GM15510 (cell line): Measurements from ENCODE around the gene UVSSA.

ENCODE experiments used
- POLR2A ChIP-seq: IDR thresholded peaks from 3 replicates; pipeline ENCODE4 v1.6.1; 2011; ENCODE audit warnings: borderline replicate concordance; ENCODE audit not compliant: insufficient read length; ENCODE audit errors: extremely low read depth

Gene UVSSA

DNA sequence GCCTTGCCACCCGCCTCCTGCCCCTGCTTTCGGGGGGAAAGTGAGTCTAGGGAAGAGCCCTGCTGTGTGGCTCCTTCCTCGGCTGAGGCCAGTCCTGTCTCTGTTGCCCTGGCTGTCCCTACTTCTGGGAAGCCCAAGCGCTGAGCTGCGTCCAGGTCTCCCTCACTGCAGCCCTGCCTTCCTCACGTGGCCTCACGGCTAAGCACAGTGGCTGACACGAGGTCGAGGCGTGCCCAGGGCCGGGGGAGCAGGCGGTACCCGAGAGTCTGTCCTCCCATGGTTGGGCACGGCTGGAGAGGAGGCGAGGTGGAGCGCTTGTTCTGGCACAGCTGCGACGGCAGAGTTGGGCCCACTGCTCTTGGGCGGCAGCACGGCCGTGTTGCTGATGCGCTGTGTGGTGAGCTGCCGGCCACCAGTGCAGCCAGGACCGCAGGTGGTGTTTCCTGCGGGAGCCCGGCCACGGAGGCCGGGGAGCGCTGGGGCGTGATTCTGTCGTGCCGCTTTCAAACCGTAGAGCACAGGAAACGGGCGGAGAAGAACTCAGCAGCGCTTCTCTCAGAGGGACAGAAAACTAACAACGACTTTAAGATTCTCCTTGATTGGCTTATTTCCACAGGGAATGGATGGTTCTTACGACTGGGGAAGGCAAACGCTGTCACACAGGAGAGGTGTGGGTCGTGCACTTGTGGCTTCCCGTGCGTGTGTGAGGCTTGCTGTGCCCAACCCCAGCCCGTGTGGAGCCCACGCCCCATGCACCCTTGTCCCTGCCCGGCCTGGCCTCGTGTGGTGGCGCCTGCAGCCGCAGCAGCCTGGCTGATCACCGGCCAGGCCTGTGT is 36.0 kb upstream of the UVSSA start:
- no peak for TF ChIP-seq POLR2A

- TF ChIP-seq POLR2A, result no peak
These were observed 34.0 kb upstream of the UVSSA start for GRCh38 chr4:1312821-1313640.

DNA sequence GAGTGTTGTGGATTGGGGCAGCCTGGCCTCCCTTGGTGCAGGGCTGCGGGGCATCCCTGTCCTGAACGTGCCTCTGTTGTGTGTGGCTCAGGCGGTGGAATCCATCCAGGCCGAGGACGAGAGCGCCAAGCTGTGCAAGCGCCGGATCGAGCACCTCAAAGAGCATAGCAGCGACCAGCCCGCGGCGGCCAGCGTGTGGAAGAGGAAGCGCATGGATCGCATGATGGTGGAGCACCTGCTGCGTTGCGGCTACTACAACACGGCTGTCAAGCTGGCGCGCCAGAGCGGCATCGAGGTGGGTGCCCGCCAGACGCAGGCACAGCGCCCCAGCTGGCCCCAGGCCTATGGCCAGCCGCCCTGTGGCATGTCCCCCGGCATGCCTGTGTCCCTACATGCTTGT is 31.7 kb upstream of the UVSSA start:
- TF ChIP-seq POLR2A, result no peak

GRCh38 chr4:1315836-1316536 is 31.0 kb upstream of the UVSSA start:
- no peak for TF ChIP-seq POLR2A

- no peak for TF ChIP-seq POLR2A
These were observed 30.4 kb upstream of the UVSSA start for GRCh38 chr4:1316537-1317168.

DNA sequence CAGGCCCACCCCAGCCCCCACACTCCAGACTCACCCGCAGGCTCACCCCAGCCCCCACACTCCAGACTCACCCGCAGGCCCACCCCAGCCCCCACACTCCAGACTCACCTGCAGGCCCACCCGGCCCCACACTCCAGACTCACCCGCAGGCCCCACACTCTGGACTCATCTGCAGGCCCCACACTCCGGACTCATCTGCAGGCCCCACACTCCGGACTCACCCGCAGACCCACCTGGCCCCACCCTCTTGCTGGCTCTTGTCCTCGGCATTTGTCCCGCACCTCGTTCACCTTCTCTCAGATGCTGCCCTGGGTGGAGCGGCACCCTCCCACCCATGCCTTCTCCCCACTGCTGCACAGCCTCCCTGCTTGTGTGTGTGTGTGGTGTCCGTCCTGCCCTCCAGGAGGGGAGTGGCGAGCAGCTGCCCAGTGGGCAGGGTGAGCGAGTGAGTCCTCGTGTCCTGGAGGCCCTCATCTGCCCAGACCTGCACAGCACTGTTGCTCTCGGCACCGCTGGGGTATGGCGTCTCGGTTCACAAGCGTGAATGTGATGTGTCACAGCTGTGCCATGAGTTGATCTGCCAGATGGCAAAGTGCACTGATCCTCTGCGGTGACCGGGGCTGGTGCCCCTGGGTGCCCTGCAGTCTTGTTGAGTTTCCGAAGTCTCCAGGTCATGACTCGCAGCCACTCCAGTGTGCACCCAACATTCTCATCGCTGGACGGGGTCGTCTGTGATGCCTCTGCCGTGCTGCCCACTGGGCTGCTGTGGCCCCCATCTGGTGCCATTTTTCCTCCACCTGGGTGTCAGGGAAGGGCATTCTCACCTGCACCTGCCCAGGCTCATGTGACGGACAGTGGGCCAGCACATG is 29.6 kb upstream of the UVSSA start:
- TF ChIP-seq POLR2A, result no peak

DNA sequence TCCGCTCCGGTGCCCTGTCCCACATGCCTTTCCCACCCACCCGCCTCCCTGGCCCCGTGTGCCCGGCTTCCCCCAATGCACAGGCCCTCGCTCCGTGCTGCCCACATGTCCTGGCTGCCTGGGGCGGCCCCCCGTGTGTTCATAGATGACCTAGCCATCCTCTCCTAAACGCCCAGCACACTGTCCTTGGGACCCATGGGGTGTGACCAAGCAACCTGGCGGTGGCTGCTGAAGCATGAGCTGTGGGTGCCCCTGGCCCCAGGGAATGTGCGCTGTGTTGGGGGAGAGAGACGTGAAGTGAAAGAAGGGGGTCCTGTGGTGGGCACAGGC is 29.0 kb upstream of the UVSSA start:
- TF ChIP-seq POLR2A, result no peak

DNA sequence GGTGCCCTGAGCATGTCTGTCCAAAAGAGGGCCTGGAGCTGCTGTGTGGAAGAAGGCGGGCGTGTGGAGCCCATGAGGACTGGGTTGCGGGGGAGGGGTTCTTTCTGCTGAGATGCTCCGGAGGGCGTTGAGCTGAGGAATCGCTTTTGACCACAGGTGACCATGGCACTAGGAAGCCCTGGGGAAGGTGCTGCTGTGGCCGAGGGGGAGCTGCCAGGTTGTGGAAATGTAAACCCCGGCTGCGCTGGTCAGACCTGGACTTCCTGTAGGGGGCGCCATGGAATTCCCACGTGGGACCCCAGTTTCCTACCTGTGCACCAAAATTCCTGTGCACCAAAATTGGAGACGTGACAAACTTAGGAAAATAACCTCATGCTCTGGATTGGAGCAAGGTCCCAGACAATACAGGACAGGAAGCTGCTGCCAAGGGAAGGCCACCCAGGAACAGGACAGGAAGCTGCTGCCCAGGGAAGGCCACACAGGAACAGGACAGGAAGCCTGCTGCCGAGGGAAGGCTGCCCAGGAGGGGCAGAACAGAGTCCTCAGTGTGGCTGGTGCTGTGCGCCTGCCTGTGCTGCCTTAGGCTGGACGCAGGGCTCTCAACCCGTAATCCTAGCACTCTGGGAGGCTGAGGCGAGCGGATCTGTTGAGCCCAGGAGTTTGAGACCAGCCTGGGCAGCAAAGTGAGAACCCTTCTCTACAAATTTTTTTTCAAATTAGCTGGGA is 28.4 kb upstream of the UVSSA start:
- no peak for TF ChIP-seq POLR2A

- no peak for TF ChIP-seq POLR2A
These were observed 25.5 kb upstream of the UVSSA start for GRCh38 chr4:1321486-1321885.

- TF ChIP-seq POLR2A, result no peak
These were observed 24.9 kb upstream of the UVSSA start for GRCh38 chr4:1321946-1322650.

- no peak for TF ChIP-seq POLR2A
These were observed 23.8 kb upstream of the UVSSA start for GRCh38 chr4:1323280-1323634.

GRCh38 chr4:1323635-1324442 is 23.2 kb upstream of the UVSSA start:
- TF ChIP-seq POLR2A, result no peak
